Endothelial cell of umbilical vein (primary cell): ENCODE results near the gene TMEM125. TPM values are rescaled to one million over a fixed set of nuclear protein-coding genes. Genes with fewer than 3 reads are reported as not detected.

Experiments
- BruUV-seq: library from RNA; stranded (reverse); fragments of 400-500 nt; replicated peaks from 2 replicates; lab custom pipeline; 2021; lab: Mats Ljungman, UMichigan
- CTCF ChIA-PET: fragments of 300-600, 350-600 bp; sonication (Branson Sonifier 250); formaldehyde crosslinking; loops from one replicate; lab custom pipeline; 2021; ENCODE audit warnings: antibody characterized with exemption, inconsistent platforms; lab: Charles Lee
- POLR2A ChIA-PET: fragments of 300-600, 350-600 bp; sonication (Branson Sonifier 250); formaldehyde crosslinking; loops from one replicate; lab custom pipeline; 2021; ENCODE audit warnings: antibody characterized with exemption, inconsistent platforms; lab: Charles Lee
- DNase-seq: peaks from one replicate; pipeline ENCODE4 v3.0.0-alpha.2; 2011; ENCODE audit warnings: low read depth, low spot score
- FAIRE-seq: peaks from 2 replicates; lab custom pipeline; 2011; peaks lifted over from hg19 to GRCh38; lab: Jason Lieb, UNC
- H2AFZ ChIP-seq: 2 replicates; pipeline ENCODE4 v1.6.0; 2012; ENCODE audit warnings: low read depth, low read length, control low read depth, inconsistent platforms
- H3K27ac ChIP-seq: 2 replicates; pipeline ENCODE4 v1.5.1; 2011; ENCODE audit warnings: low read depth, mild to moderate bottlenecking, control low read depth, low read length, moderate library complexity; ENCODE audit not compliant: insufficient read depth
- H3K27me3 ChIP-seq, 2 experiments: 2 replicates each; pipeline versions ENCODE4 v1.6.0 to v1.6.1; 2011; ENCODE audit warnings: low read length in 2 of 2, mixed read lengths in 1 of 2; ENCODE audit not compliant: control insufficient read depth in 2 of 2, insufficient read depth in 2 of 2
- H3K36me3 ChIP-seq, 2 experiments: 2 replicates in 1 of 2; 3 replicates in 1 of 2; pipeline ENCODE4 v1.5.1; 2011; ENCODE audit warnings: low read length in 2 of 2, mild to moderate bottlenecking in 1 of 2, moderate library complexity in 1 of 2; ENCODE audit not compliant: control insufficient read depth in 2 of 2, insufficient read depth in 2 of 2; ENCODE audit errors: extremely low read depth in 1 of 2
- H3K4me1 ChIP-seq: 3 replicates; pipeline ENCODE4 v1.5.1; 2011; ENCODE audit warnings: mild to moderate bottlenecking, low read length; ENCODE audit not compliant: control insufficient read depth, insufficient read depth; ENCODE audit errors: extremely low read depth
- H3K4me2 ChIP-seq: 2 replicates; pipeline ENCODE4 v1.6.1; 2011; ENCODE audit warnings: low read length, control low read depth, mixed read lengths; ENCODE audit not compliant: insufficient read depth
- H3K4me3 ChIP-seq, 3 experiments: fragments of 200-600 bp in 1 of 3; sonication (generic), shearing (Covaris generic) in 1 of 3; replicated peaks in 1 of 3; 2 replicates each; pipeline ENCODE4 v1.5.1; 2011 to 2016; ENCODE audit warnings: control low read depth in 3 of 3, low read length in 3 of 3, mild to moderate bottlenecking in 2 of 3, inconsistent platforms in 1 of 3, low read depth in 1 of 3, moderate library complexity in 1 of 3; ENCODE audit not compliant: insufficient read depth in 1 of 3
- H3K79me2 ChIP-seq: 2 replicates; pipeline ENCODE4 v1.6.0; 2012; ENCODE audit warnings: low read length, inconsistent platforms; ENCODE audit not compliant: control insufficient read depth, insufficient read depth
- H3K9ac ChIP-seq: replicated peaks from 2 replicates; pipeline ENCODE3; 2011; ENCODE audit warnings: low read length, control low read depth; ENCODE audit not compliant: insufficient read depth; ENCODE audit errors: extremely low read depth
- H3K9me1 ChIP-seq: replicated peaks from 3 replicates; pipeline ENCODE4 v1.6.0; 2011; ENCODE audit warnings: mild to moderate bottlenecking, low read length; ENCODE audit not compliant: control insufficient read depth, insufficient read depth; ENCODE audit errors: extremely low read depth
- H3K9me3 ChIP-seq: replicated peaks from 2 replicates; pipeline ENCODE4 v1.5.1; 2012; ENCODE audit warnings: low read length, inconsistent platforms; ENCODE audit not compliant: control insufficient read depth, insufficient read depth
- H4K20me1 ChIP-seq: replicated peaks from 2 replicates; pipeline ENCODE3; 2011; ENCODE audit warnings: mild to moderate bottlenecking, low read length; ENCODE audit not compliant: control insufficient read depth, insufficient read depth; ENCODE audit errors: extremely low read depth
- CTCF ChIP-seq, 2 donors: IDR thresholded peaks; 1 replicate in 1 of 2; 2 replicates in 1 of 2; pipeline ENCODE4 v1.5.1; 2011; ENCODE audit warnings: low read length in 2 of 2, mild to moderate bottlenecking in 2 of 2, moderate library complexity in 2 of 2, control low read depth in 1 of 2, inconsistent platforms in 1 of 2, low read depth in 1 of 2; ENCODE audit not compliant: insufficient read depth in 1 of 2; ENCODE audit errors: extremely low read depth in 1 of 2
- EZH2 ChIP-seq: IDR thresholded peaks from 2 replicates; pipeline ENCODE4 v1.6.1; 2012; ENCODE audit warnings: borderline replicate concordance, low read depth, mild to moderate bottlenecking, moderate library complexity, low read length, inconsistent platforms; ENCODE audit not compliant: severe bottlenecking
- FOS ChIP-seq: IDR thresholded peaks from 2 replicates; pipeline ENCODE4 v1.6.1; 2011; ENCODE audit warnings: mild to moderate bottlenecking, low read length, moderate library complexity, borderline replicate concordance; ENCODE audit not compliant: insufficient read depth
- GATA2 ChIP-seq: IDR thresholded peaks from 2 replicates; pipeline ENCODE4 v1.7.0; 2011; ENCODE audit warnings: low read depth, mild to moderate bottlenecking, moderate library complexity, mixed read lengths, low read length; ENCODE audit not compliant: insufficient read length, insufficient read depth
- JUN ChIP-seq: IDR thresholded peaks from 2 replicates; pipeline ENCODE4 v1.6.1; 2011; ENCODE audit warnings: borderline replicate concordance, low read depth; ENCODE audit not compliant: insufficient read length, insufficient read depth
- MAX ChIP-seq: IDR thresholded peaks from 2 replicates; pipeline ENCODE4 v1.6.1; 2011; ENCODE audit not compliant: insufficient read depth, insufficient read length
- MYC ChIP-seq: IDR thresholded peaks from one replicate; pipeline ENCODE4 v1.6.1; 2011; ENCODE audit warnings: mild to moderate bottlenecking, low read depth, low read length
- POLR2A ChIP-seq: IDR thresholded peaks from 2 replicates; pipeline ENCODE4 v1.6.1; 2012; ENCODE audit warnings: low read depth, mild to moderate bottlenecking, control low read depth, low read length
- POLR2AphosphoS5 ChIP-seq: IDR thresholded peaks from 2 replicates; pipeline ENCODE4 v1.6.1; 2012; ENCODE audit warnings: low read depth, mild to moderate bottlenecking, control low read depth, low read length, moderate library complexity; ENCODE audit not compliant: insufficient read depth
- dilution Hi-C: fragments of 300-500 bp; cut with MboI; formaldehyde crosslinking; loops from one replicate; pipeline ENCODE4 v1.15.0; 2019; ENCODE audit warnings: low sequenced_read_pairs; ENCODE audit not compliant: extremely low pct_ligation_motif_present
- intact Hi-C: fragments of 100-400 bp; cut with micrococcal nuclease; formaldehyde crosslinking; loops from one replicate; pipeline ENCODE4 v1.10.0; 2022
- polyA plus RNA-seq, 4 experiments: library from polyadenylated mRNA; depleted of rRNA in 3 of 4; stranded (reverse) in 3 of 4; unstranded in 1 of 4; fragments of >200 nt; gene quantifications; 2 replicates each; pipeline versions ENCODE4 v1.2.1 to v1.2.3, GENCODE V29; 2011 to 2012; ENCODE audit warnings: missing spikeins in 1 of 4
- total RNA-seq: library from RNA; stranded (reverse); gene quantifications from 2 replicates; pipeline ENCODE4 v1.2.3, GENCODE V29; 2021

Gene TMEM125
- total and polyA plus RNA-seq, 2 donors (not counting 3 experiments of a cell fraction or from before 2014, with no cell fraction given), result 0.17 TPM; not detected in 1

GRCh38 chr1:43246466-43247213, 23.1 kb upstream of the TMEM125 start:
- ChIA-PET POLR2A (no interaction called here), CTCF (no interaction called here)
- no peak overlapping the region for H3K9ac ChIP-seq
- FAIRE-seq (no peak), DNase-seq (no peak)
- no peaks in the 10 kb centered on the region for H3K36me3 ChIP-seq
- dilution Hi-C loops, result loop anchor here (25.0 kb wide), 1 partner anchor 166 kb away; no protein-coding TSS in a partner anchor
- no peak overlapping the region for H3K4me3 ChIP-seq
- intact Hi-C loops, result no loop called here
- BruUV-seq, result no TSS peak
- no peak overlapping the region for H3K27ac ChIP-seq
- H3K9me1 ChIP-seq, result no peaks in the 10 kb centered on the region
- H3K79me2 ChIP-seq, result no peaks in the 10 kb centered on the region
- H3K27me3 ChIP-seq, result no peaks in the 10 kb centered on the region
- no peak for TF ChIP-seq EZH2
- TF ChIP-seq CTCF (IDR thresholded peaks at IDR 0.05; ENCODE audit: extremely low read depth in 1 of 2, insufficient read depth in 1 of 2, low read depth in 1 of 2, low read length in 2 of 2), result no peak
- no peak for TF ChIP-seq MYC
- no peak for TF ChIP-seq POLR2AphosphoS5
- TF ChIP-seq FOS, result no peak
- no peak for TF ChIP-seq GATA2
- no peak for TF ChIP-seq POLR2A
- no peak for TF ChIP-seq JUN
- TF ChIP-seq MAX, result no peak
- no peaks in the 10 kb centered on the region for H3K4me1 ChIP-seq
- no peak overlapping the region for H2AFZ ChIP-seq
- no peaks in the 10 kb centered on the region for H3K9me3 ChIP-seq
- no peaks in the 10 kb centered on the region for H4K20me1 ChIP-seq
- no peak overlapping the region for H3K4me2 ChIP-seq
